NCI-H526 (cell line): Measurements from ENCODE around the gene NXPE2.

Experiments used
- DNase-seq, 2 experiments: peaks; one replicate each; lab custom pipeline; 2025; lab: John Stamatoyannopoulos, UW

NXPE2 gene

DNA sequence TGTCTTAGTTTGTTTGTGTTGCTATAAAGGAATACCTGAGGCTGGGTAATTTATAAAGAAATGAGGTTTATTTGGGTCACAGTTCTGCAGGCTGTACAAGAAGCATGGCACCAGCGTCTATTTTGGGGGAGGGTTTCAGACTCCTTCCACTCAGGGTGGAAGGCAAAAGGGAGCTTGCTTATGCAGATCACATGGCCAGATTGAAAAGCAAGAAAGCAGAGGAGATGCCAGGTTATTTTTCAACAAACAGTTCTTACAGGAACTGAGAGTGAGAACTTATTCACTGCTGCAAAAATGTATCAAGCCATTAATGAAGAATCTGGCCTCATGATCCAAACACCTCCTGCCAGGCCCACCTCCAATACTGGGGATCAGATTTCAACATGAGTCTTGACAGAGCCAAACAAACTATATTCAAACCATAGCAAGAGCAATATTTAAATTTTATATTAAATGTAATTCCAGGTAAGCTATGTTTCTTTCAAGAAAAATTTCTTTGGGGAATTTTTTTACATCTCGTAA, 66.9 kb downstream of the NXPE2 start:
- no peak for DNase-seq

DNA sequence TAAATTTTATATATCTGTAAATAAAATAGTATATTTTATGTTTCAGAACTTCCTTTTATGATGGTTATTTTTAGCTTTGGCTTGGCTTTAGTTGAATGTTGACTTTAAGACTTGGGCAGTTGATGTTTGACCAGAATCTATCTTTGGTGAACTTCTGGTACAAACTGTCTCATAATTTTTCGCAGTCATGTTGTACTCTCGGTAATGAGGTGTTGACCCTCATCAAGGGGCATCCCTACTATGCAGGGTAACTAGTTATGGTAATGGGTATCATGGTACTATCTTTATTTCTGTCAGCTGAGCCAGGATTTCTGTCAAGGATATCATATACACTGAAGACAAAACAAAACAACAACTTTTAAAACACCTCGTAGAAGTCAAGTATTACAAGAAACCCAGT, 67.7 kb downstream of the NXPE2 start:
- DNase-seq, result no peak
